Gastroesophageal sphincter (tissue), 3 donors: Measurements from ENCODE around the gene STX1B.

Experiments used
- CTCF ChIP-seq, 4 experiments: fragments of 200-600 bp in 2 of 4; fragments of 450-650 bp in 2 of 4; sonication (generic) in 1 of 4; IDR thresholded peaks; one replicate each; pipeline ENCODE4 v1.5.1; 2017 to 2019; ENCODE audit warnings: antibody characterized with exemption in 4 of 4, mild to moderate bottlenecking in 2 of 4, moderate library complexity in 2 of 4
- EP300 ChIP-seq: sonication (generic); formaldehyde crosslinking; IDR thresholded peaks from one replicate; pipeline ENCODE4 v1.6.1; 2017; ENCODE audit warnings: antibody characterized with exemption, mild to moderate bottlenecking

- TF ChIP-seq CTCF (IDR thresholded peaks at IDR 0.05), result no peak
- TF ChIP-seq EP300, result no peak
Observed at GRCh38 chr16:30965436-30965835, 45.0 kb downstream of the STX1B start.
